DOHH2 (cell line): ENCODE measurements around the gene COX17.

Experiments used
- EZH2phosphoT487 ChIP-seq: fragments of 200-600 bp; sonication (generic); IDR thresholded peaks from 2 replicates; pipeline ENCODE4 v1.6.1; 2017; ENCODE audit warnings: borderline replicate concordance, mild to moderate bottlenecking, antibody characterized with exemption, low read length, moderate library complexity, mixed read lengths
- TF ChIP-seq, protein P1 (sequence below): fragments of 200-600 bp; sonication (generic); IDR thresholded peaks from one replicate; pipeline ENCODE4 v1.5.1; 2014; ENCODE audit warnings: antibody characterized with exemption, mild to moderate bottlenecking, low read depth, low read length; ENCODE audit not compliant: poor library complexity, severe bottlenecking

DNA sequence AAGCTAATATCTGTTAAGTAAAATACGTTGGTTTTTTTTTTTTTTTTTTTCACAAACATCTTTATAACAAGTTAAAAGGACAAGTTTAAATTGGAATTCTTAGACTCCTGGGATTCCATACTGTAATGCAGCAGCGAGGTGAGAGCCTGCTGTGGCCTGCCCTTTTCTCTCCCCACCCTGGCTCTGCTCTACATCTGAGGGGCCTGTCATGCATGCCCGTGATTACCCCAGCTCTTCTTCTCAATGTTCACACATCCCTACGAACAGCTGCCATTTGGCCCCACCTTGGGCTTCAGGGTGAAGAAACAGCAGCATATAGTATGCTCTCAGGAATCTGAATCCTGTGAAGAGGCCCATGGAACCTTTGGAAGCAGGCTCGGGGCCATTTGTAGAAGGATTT lies 40.3 kb upstream of the COX17 start:
- TF ChIP-seq, protein P1, sequence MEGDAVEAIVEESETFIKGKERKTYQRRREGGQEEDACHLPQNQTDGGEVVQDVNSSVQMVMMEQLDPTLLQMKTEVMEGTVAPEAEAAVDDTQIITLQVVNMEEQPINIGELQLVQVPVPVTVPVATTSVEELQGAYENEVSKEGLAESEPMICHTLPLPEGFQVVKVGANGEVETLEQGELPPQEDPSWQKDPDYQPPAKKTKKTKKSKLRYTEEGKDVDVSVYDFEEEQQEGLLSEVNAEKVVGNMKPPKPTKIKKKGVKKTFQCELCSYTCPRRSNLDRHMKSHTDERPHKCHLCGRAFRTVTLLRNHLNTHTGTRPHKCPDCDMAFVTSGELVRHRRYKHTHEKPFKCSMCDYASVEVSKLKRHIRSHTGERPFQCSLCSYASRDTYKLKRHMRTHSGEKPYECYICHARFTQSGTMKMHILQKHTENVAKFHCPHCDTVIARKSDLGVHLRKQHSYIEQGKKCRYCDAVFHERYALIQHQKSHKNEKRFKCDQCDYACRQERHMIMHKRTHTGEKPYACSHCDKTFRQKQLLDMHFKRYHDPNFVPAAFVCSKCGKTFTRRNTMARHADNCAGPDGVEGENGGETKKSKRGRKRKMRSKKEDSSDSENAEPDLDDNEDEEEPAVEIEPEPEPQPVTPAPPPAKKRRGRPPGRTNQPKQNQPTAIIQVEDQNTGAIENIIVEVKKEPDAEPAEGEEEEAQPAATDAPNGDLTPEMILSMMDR = no peak
- TF ChIP-seq EZH2phosphoT487 = no peak
